GM23248 (cell line): ENCODE measurements around the gene PEPD. TPM values are rescaled to one million over a fixed set of nuclear protein-coding genes. Genes with fewer than 3 reads are reported as not detected.

ENCODE experiments used
- DNase-seq: peaks from one replicate; pipeline ENCODE4 v3.0.0-alpha.2; 2015
- H2AFZ ChIP-seq: fragments of 200-600 bp; sonication (generic); 2 replicates; pipeline ENCODE4 v1.6.1; 2016; ENCODE audit warnings: antibody characterized with exemption
- H3F3A ChIP-seq: fragments of 200-600 bp; sonication (generic); 2 replicates; pipeline ENCODE4 v1.6.1; 2016; ENCODE audit warnings: mild to moderate bottlenecking, antibody characterized with exemption, mixed run types; ENCODE audit not compliant: insufficient read depth
- H3K27ac ChIP-seq: fragments of 200-600 bp; sonication (generic); 2 replicates; pipeline ENCODE4 v1.5.1; 2016; ENCODE audit warnings: mild to moderate bottlenecking
- H3K27me3 ChIP-seq: fragments of 200-600 bp; sonication (generic); replicated peaks from 2 replicates; pipeline ENCODE4 v1.6.1; 2016; ENCODE audit warnings: mild to moderate bottlenecking; ENCODE audit not compliant: insufficient read depth
- H3K36me3 ChIP-seq: fragments of 200-600 bp; sonication (generic); 2 replicates; pipeline ENCODE4 v1.6.1; 2016; ENCODE audit warnings: low read depth, mild to moderate bottlenecking
- H3K4me1 ChIP-seq: fragments of 200-600 bp; sonication (generic); 2 replicates; pipeline ENCODE4 v1.6.1; 2016; ENCODE audit warnings: mild to moderate bottlenecking; ENCODE audit not compliant: insufficient read depth
- H3K4me2 ChIP-seq: fragments of 200-600 bp; sonication (generic); one replicate; pipeline ENCODE4 v1.6.1; 2016; ENCODE audit warnings: mild to moderate bottlenecking; ENCODE audit not compliant: unreplicated experiment
- H3K4me3 ChIP-seq: fragments of 200-600 bp; sonication (generic); 2 replicates; pipeline ENCODE4 v1.5.1; 2016; ENCODE audit warnings: mild to moderate bottlenecking
- H3K79me2 ChIP-seq: fragments of 200-600 bp; sonication (generic); 2 replicates; pipeline ENCODE4 v1.6.1; 2016; ENCODE audit warnings: mild to moderate bottlenecking; ENCODE audit not compliant: insufficient read depth
- H3K9ac ChIP-seq: fragments of 200-600 bp; sonication (generic); 2 replicates; pipeline ENCODE4 v1.6.1; 2016; ENCODE audit warnings: mild to moderate bottlenecking
- H3K9me2 ChIP-seq: fragments of 200-600 bp; sonication (generic); 2 replicates; pipeline ENCODE4 v1.6.1; 2016; ENCODE audit warnings: mixed run types, mild to moderate bottlenecking, moderate library complexity; ENCODE audit not compliant: insufficient read depth
- H3K9me3 ChIP-seq: fragments of 200-600 bp; sonication (generic); one replicate; pipeline ENCODE4 v1.6.1; 2017; ENCODE audit warnings: low read depth
- H4K20me1 ChIP-seq: fragments of 200-600 bp; sonication (generic); 2 replicates; pipeline ENCODE4 v1.6.0; 2016; ENCODE audit not compliant: insufficient read depth
- EZH2 ChIP-seq: fragments of 200-600 bp; sonication (generic); IDR thresholded peaks from 2 replicates; pipeline ENCODE4 v1.6.1; 2018; ENCODE audit warnings: antibody characterized with exemption, mild to moderate bottlenecking; ENCODE audit not compliant: insufficient read depth, poor library complexity, severe bottlenecking
- EZH2phosphoT487 ChIP-seq: fragments of 200-600 bp; sonication (generic); IDR thresholded peaks from 2 replicates; pipeline ENCODE4 v1.6.1; 2018; ENCODE audit warnings: antibody characterized with exemption, moderate library complexity, mild to moderate bottlenecking, low read depth; ENCODE audit not compliant: insufficient read depth
- WGBS, 2 experiments: methylation state at CpG; one replicate each; pipeline ENCODE4 v1.1.6; 2015 to 2017; ENCODE audit warnings: low lambda C conversion rate in 2 of 2, low coverage in 1 of 2; ENCODE audit errors: missing lambda C conversion rate in 2 of 2; 5-methylcytosine and 5-hydroxymethylcytosine counted together
- in situ Hi-C: fragments of 300-500 bp; cut with MboI; formaldehyde crosslinking; loops from 2 replicates; pipeline ENCODE4 v1.15.0; 2020
- polyA plus RNA-seq: library from polyadenylated mRNA; unstranded; fragments of >200 nt; fragmentation: Nextera tagmentation; extraction: Ambion mirVana; gene quantifications from 2 replicates; pipeline ENCODE4 v1.2.1, GENCODE V29; 2016
- total RNA-seq: library from RNA; depleted of rRNA; stranded (reverse); fragments of >200 nt; shearing (Covaris generic); gene quantifications from 2 replicates; pipeline ENCODE4 v1.2.3, GENCODE V29; 2014

The PEPD gene
- total and polyA plus RNA-seq, 2 experiments from 2014 or later = 54.8 to 86.5 TPM

GRCh38 chr19:33450689-33451088, 70.9 kb downstream of the PEPD start:
- TF ChIP-seq EZH2phosphoT487 = no peak
- TF ChIP-seq EZH2 = no peak
- 93 to 94% methylated on average over 7 of the region's 7 CpGs for WGBS, 2 experiments

GRCh38 chr19:33449799-33450198, 71.8 kb downstream of the PEPD start:
- WGBS, 2 experiments = 79 to 87% methylated on average over 6 of the region's 6 CpGs
- H3K9me3 ChIP-seq = no peaks in the 10 kb centered on the region

More at GRCh38 chr19:33450689-33451088, 70.9 kb downstream of the PEPD start:
- no peaks in the 10 kb centered on the region for H3K27me3 ChIP-seq
- no peak overlapping the region for H2AFZ ChIP-seq
- H3K27ac ChIP-seq = no peak overlapping the region
- peaks cover 8% of the 10 kb centered on the region; the same call in 1 of the 2 replicates for H3K4me1 ChIP-seq
- H3K9me3 ChIP-seq = no peaks in the 10 kb centered on the region
- no peak overlapping the region for H3K4me2 ChIP-seq
- no peaks in the 10 kb centered on the region for H3K79me2 ChIP-seq
- H3F3A ChIP-seq = no peaks in the 10 kb centered on the region
- H3K9me2 ChIP-seq = no peaks in the 10 kb centered on the region
- H4K20me1 ChIP-seq = no peaks in the 10 kb centered on the region
- in situ Hi-C loops = no loop called here
- no peak overlapping the region for H3K9ac ChIP-seq
- no peak overlapping the region for H3K4me3 ChIP-seq
- H3K36me3 ChIP-seq = no peaks in the 10 kb centered on the region
- no peak for DNase-seq

GRCh38 chr19:33448159-33448516, 73.5 kb downstream of the PEPD start:
- no peaks in the 10 kb centered on the region for H3K36me3 ChIP-seq
- no peaks in the 10 kb centered on the region for H4K20me1 ChIP-seq
- no peaks in the 10 kb centered on the region; the same call in 1 of the 2 replicates for H3F3A ChIP-seq
- in situ Hi-C loops = no loop called here
- no peak overlapping the region for H2AFZ ChIP-seq
- no peak overlapping the region for H3K4me2 ChIP-seq
- WGBS, 2 experiments = 98 to 99% methylated on average over 9 of the region's 9 CpGs
- H3K9me2 ChIP-seq = no peaks in the 10 kb centered on the region
- no peaks in the 10 kb centered on the region for H3K9me3 ChIP-seq
- no peak overlapping the region for H3K27ac ChIP-seq
- no peak overlapping the region for H3K9ac ChIP-seq
- TF ChIP-seq EZH2phosphoT487 (no peak), EZH2 (no peak)
- H3K27me3 ChIP-seq = no peaks in the 10 kb centered on the region
- peaks cover 18% of the 10 kb centered on the region for H3K4me1 ChIP-seq
- no peak for DNase-seq
- H3K4me3 ChIP-seq = no peak overlapping the region
- no peaks in the 10 kb centered on the region for H3K79me2 ChIP-seq

More at GRCh38 chr19:33449799-33450198, 71.8 kb downstream of the PEPD start:
- Histone ChIP-seq H4K20me1 (no peaks in the 10 kb centered on the region), H3K27me3 (no peaks in the 10 kb centered on the region), H3K4me3 (no peak overlapping the region), H3K9ac (no peak overlapping the region), H3F3A (no peaks in the 10 kb centered on the region; the same call in 1 of the 2 replicates), H3K36me3 (no peaks in the 10 kb centered on the region), H3K4me2 (no peak overlapping the region), H3K27ac (no peak overlapping the region), H3K9me2 (no peaks in the 10 kb centered on the region), H3K79me2 (no peaks in the 10 kb centered on the region), H2AFZ (no peak overlapping the region), H3K4me1 (peaks cover 16% of the 10 kb centered on the region)
- TF ChIP-seq EZH2phosphoT487 (no peak), EZH2 (no peak)
- in situ Hi-C loops = no loop called here
- no peak for DNase-seq

GRCh38 chr19:33447336-33448158, 74.0 kb downstream of the PEPD start:
- in situ Hi-C loops = no loop called here

More at GRCh38 chr19:33447336-33448158, 74.0 kb downstream of the PEPD start:
- peaks cover 18% of the 10 kb centered on the region for H3K4me1 ChIP-seq
- DNase-seq = no peak
- H3K9ac ChIP-seq = no peak overlapping the region
- no peak overlapping the region for H3K27ac ChIP-seq
- H3K4me3 ChIP-seq = no peak overlapping the region
- H4K20me1 ChIP-seq = no peaks in the 10 kb centered on the region
- H3K9me2 ChIP-seq = no peaks in the 10 kb centered on the region
- H2AFZ ChIP-seq = no peak overlapping the region
- H3K9me3 ChIP-seq = no peaks in the 10 kb centered on the region
- H3F3A ChIP-seq = no peaks in the 10 kb centered on the region; the same call in 1 of the 2 replicates
- whole genome bisulfite sequencing, 2 experiments = 87 to 88% methylated on average over 17 to 18 of the region's 18 CpGs
- no peaks in the 10 kb centered on the region for H3K36me3 ChIP-seq
- no peaks in the 10 kb centered on the region for H3K27me3 ChIP-seq
- H3K4me2 ChIP-seq = no peak overlapping the region
- TF ChIP-seq EZH2phosphoT487 (no peak), EZH2 (no peak)
- H3K79me2 ChIP-seq = no peaks in the 10 kb centered on the region
